Left cardiac atrium (tissue), 4 donors: ENCODE measurements around the gene RBM47. TPM values are rescaled to one million over a fixed set of nuclear protein-coding genes. Genes with fewer than 3 reads are reported as not detected.
A peak's percentile ranks its signal among the peaks of the same experiment; 100 is the strongest.
"Not testable (repeated sequence)": the region's sequence is repeated elsewhere in the genome, so short reads cannot be mapped to it uniquely, and the experiment has no call there.

ENCODE experiments used
- ATAC-seq, 2 donors: fragments of 200-7000 bp; cut with Tn5 transposase; one replicate each; pipeline ENCODE4 v1.9.1; 2020; ENCODE audit warnings: mild to moderate bottlenecking in 2 of 2, moderate library complexity in 2 of 2
- DNase-seq: peaks from one replicate; pipeline ENCODE4 v3.0.0-alpha.2; 2020
- intact Hi-C, 2 donors: fragments of 100-400 bp; cut with DNase I; formaldehyde crosslinking; loops; one replicate each; pipeline versions ENCODE4 v1.14.1 to v1.15.1; 2022 to 2023
- total RNA-seq, 2 donors: library from RNA; stranded (reverse); fragmentation: NEBNext Ultra II Directional; extraction: Animal tissue kit (Norgen Biotek cat#: 25700); gene quantifications; one replicate each; pipeline ENCODE4 v1.2.1, GENCODE V29; 2021
- donor health status: DM: no; HTN: yes; CAD: no.
- donor health status: DM: no; HTN: yes; CAD: no; lungs with severe emphysema.
- donor health status: DM: yes; HTN: yes; CAD: no.
- donor health status: Dilated cardiomyopathy.

RBM47 gene
- total RNA-seq, 2 donors from 2014 or later, result 9.6 to 10.8 TPM

DNA sequence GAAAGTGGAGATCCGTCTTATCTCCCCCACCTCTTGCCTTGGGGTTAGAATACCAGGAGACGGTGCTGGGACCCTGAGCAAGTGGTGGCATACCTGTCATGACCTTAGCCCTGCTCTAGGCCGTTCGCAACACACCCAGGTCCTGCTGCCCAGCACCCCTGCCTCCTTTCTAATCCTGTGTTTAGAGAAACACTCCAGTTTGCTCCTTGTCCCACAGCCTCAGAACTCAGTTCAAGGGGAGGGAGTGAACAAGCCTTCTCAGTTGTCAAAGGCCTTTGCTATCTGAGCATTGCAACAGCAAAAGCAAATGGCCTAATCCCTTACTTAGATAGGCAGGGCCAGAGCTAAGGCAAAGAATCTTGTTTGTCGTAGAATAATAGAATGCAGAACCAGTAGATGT, 226.6 kb downstream of the RBM47 start:
- DNase-seq, result no peak
- intact Hi-C loops, result no loop called here
- no peak for ATAC-seq

DNA sequence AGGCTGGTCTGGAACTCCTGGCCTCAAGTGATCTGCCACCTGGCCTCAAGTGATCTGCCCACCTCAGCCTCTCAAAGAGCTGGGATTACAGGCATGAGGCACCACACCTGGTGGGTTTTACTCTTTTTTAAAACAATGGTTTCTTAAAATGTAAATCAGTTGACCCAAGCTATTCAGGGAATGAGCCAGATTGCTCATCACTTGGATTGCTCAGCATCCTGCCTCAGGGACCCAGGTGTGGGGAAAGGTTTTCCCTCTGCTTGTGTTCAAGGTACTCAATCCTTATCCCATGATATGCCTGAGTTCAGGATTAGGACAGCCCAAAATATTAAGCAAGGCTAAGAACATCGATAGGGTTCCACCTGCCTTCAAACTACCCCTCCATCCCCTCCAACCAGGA, 227.1 kb downstream of the RBM47 start:
- intact Hi-C loops, result no loop called here
- ATAC-seq, result no peak
- DNase-seq, result no peak

DNA sequence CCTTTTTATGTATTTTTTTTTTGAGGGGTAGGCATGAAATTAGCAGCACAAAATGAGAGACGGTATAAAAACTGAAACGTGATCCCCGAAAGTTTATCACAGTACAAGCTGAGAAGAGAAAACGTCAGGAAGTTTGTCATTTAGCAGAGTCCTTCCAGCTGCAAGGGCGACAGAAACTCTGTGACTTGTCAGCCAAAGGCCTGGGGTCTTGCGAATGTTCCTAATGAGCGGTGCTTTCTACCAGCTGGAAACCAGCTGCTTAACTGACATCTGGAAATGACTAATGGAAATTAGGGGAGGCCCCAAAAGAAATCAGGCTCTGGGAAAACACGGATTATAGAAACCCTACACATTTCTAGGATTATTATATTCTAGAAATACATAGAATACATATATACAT, 228.0 kb downstream of the RBM47 start:
- DNase-seq, result no peak
- intact Hi-C loops, result no loop called here
- ATAC-seq, result no peak

DNA sequence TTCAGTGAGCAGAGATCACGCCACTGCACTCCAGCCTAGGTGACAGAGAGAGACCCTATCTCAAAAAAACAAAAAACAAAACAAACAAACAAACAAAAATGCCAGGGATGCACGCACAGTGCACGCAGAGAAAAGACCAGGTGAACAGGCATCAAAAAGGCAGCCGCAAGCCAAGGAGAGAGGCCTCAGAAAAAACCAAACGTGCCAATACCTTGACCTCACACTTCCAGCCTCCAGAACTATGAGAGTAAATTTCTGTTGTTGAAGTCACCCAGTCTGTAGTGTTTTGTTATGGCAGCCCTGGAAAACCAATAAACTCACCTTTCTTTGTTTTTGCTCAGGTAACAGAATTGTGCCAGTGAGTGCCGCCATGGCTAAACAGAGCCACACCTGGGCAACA, 228.6 kb downstream of the RBM47 start:
- DNase-seq, result no peak
- ATAC-seq, result no peak
- intact Hi-C loops, result no loop called here

DNA sequence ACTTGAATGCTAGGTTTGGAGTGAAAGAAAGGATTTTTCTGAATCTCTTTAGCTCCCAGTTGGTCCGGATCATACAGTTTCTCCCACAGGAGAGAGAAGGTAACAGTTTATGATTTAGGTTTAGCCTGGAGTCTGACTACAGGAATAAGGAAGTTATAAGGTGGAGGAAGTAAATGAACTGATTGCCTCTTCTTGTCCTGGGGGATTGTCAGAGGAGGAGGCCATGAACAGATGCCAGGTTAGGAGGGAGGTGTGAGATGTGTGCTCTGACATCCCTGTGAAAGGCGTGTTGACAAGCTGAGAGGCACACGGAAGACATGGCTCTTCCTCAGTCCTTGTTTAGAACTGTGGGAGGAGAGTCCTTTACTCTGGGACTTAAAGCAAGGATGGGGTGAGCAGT, 230.1 kb downstream of the RBM47 start:
- ATAC-seq (no peak), DNase-seq (no peak)
- intact Hi-C loops, result no loop called here

DNA sequence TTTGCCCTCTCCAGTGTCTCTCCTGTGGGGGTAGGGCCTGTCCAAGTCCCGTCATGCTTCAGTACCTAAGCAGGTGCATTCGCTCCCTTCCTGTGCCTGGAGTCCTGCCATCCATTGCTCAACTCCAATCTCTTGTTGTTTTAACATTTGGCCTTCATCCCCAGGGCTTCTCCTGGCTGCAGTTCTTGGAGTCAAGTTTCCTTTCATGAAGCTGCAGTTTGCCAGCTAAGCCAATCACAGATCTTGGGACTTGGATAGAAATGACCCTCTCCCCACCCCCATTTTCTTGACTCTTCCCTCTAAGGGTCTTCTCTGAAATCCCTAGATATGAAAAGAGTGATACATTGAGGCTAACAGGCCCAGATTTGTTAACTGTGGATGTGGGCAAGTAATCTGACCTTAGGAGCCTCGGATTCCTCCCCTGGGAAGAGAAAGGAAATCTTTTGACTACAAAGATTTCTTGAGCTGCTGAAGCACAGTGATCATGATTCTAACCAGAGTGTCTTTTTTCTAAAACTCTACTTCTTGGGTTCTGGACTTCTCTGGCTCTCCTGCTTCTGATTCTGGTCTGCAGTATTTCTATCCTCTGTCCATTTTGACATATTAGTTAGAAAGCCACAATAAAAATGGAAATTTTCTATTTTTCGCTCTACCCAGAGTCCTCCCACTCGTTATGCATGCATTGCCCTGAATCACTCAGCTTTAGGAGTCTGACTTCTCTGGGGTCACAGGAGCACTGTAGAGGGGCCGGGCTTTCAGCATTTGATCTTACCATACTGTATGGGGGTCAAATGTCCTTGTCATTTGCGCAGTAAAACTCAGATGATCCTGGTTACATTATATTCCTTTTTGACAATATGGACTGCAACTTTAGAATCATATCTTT, 233.5 kb downstream of the RBM47 start:
- DNase-seq (peak; percentile 45), ATAC-seq (peak; percentile 72 to 87)
- intact Hi-C loops, result no loop called here

DNA sequence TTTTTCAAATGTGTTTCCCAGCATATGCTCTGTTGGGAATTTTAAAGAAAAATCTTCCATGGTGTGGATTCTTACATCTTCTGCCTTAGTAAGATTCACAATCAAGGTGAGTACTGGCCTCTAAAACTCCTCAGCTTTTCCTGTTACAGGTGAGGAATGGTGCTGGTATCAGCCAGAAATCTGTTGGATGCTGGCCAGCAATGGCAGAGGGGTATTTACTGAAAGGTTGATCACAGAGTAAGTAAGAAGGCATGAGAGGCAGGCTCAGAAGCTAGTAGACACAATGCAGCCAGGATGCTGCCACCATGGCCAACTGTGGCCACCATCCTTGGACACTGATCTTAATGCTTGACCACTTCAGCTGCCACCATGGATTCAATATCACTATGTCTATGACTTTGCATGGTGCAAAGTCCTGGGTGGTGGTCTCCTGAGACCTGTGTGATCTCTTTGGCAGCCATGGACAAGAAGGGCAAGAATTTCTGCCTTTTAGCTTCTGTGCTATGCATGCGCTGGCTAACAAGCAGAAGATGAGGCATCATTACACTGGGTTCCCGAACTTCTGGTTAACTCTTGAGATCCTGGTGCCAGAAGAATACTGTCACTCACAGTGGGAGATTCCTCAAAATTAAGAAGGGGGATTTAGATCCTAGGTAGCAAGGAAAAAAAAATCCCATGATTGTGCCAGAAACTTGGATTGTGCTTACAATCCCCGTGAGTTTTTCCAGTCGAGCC, 234.3 kb downstream of the RBM47 start:
- ATAC-seq (no peak), DNase-seq (no peak)
- intact Hi-C loops, result no loop called here

DNA sequence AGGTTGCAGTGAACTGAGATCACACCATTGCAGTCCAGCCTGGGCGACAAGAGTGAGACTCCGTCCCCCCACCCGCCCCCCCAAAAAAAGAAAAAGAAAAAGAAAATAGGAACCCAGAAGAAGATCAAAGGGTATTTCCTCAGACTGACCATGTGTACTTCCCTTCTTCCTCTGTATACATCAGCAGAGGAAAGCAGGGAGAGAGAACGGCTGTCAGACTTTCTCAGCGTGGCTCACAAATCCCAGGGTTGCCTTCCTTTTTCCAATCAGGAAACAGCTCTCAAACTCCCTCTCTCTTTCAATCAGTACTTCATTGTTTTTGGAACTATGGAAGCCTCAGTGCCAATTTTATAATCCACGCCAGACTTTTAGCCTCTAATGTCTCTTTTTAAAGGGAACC, 235.4 kb downstream of the RBM47 start:
- intact Hi-C loops, result no loop called here
- DNase-seq, result no peak
- ATAC-seq, result no peak

DNA sequence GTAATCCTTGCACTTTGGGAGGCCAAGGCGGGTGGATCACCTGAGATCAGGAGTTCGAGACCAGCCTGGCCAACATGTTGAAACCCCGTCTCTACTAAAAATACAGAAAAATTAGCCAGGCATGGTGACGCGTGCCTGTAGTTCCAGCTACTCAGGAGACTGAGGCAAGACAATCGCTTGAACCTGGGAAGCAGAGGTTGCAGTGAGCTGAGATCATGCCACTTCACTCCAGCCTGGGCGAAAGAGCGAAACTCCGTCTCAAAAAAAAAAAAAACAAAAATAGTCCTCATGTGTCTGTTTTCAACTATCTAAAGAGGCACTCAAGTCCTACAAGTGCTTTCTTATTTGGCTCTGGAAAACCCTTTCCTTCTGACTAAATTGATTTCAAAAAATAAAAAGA, 237.4 kb downstream of the RBM47 start:
- DNase-seq, intact Hi-C loops, ATAC-seq: not testable (repeated sequence)

DNA sequence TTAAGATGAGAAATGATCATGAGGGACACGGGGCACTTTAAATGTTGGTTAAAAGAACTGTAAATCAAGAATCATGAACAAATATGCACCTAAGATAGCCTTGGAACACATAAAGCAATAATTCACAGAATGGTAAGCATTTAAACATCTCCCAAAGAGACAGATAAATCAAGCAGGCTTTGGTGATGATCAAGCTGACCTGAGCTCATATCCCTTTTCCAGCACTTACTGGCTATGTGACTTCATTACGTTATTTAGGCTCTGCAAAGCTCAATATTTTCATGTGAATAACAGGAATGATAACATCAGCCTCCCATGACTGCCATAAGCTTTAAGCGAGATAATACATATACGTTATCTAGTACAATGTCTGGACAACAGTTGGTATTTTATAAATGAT, 239.7 kb downstream of the RBM47 start:
- ATAC-seq (no peak), DNase-seq (no peak)
- intact Hi-C loops, result no loop called here

DNA sequence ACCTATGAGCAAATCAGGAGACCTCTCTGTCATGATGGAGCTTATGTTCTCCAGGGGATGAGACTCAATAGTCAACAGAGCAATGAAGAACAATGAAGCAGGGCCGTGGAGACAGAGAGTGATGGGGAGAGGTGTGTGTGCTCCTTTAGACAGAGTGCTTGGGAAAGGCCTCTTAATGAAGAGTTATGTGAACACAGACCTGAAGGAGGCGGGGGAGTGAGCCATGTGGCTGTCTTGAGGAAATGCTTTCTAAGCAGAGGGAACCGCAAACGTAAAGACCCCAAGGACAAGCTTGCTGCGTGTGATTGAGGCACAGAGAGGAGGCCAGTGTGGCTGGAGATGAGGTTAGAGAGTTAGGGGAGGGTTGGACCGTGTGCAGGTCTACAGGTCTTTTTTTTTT, 241.4 kb downstream of the RBM47 start:
- DNase-seq, result no peak
- intact Hi-C loops, result no loop called here

DNA sequence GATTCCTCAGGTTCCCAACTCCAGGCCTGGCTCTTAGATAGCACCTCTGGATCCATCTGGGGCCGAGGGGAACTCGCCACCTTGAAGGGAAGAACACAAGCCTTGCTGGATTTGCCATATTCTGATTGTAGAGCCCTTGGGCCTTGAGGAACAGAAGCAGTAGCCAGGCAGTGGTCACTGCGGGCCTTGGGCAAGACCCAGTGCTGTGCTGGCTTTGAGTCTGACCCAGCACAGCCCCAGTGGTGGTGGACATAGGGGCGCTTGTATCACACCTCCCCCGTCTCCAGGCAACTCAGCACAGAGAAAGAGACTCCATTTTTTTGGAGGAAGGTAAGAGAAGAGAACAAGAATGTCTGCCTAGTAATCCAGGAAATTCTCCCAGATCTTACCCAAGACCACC, 249.0 kb downstream of the RBM47 start:
- DNase-seq (no peak), ATAC-seq (no peak)
- intact Hi-C loops, result no loop called here

More for the DNA sequence above, 241.4 kb downstream of the RBM47 start:
- ATAC-seq, result no peak

DNA sequence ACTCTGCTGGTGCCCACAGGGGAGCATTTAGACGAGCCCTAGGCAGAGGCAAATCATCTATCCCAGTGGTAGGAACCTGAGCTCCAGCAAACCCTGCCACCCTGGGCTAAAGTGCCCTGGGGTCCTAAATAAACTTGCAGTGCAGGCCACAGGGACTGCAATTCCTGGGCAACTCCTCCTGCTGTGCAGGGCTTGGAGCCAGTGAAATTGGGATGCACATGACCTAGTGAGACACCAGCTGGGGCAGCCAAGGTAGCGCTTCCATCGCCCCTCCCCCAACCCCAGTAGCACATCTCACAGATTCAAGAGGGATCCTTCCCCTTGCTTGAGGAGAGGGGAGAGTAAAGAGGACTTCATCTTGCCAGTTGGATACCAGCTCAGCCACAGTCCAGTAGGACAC, 250.4 kb downstream of the RBM47 start:
- DNase-seq (no peak), ATAC-seq (no peak)
- intact Hi-C loops, result no loop called here

DNA sequence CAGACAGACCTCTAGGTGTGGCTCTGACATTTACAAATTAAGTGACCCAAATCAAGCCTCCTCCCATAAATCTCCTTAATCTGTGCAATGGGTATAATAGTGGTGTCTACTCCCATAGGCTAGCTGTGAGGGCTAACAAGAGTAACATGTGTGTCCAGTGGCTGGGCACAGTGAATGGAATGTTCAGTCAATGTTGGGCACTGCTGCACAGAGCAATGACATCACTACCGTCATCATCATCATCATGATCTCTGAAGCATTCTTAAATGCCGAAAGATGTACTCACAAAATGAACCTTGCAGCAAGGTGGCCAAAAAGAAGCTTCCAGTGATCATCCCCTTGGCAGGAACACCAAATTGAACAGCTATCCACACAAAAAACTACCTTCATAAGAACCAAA, 251.0 kb downstream of the RBM47 start:
- intact Hi-C loops, result no loop called here
- ATAC-seq, result no peak
- DNase-seq, result no peak

DNA sequence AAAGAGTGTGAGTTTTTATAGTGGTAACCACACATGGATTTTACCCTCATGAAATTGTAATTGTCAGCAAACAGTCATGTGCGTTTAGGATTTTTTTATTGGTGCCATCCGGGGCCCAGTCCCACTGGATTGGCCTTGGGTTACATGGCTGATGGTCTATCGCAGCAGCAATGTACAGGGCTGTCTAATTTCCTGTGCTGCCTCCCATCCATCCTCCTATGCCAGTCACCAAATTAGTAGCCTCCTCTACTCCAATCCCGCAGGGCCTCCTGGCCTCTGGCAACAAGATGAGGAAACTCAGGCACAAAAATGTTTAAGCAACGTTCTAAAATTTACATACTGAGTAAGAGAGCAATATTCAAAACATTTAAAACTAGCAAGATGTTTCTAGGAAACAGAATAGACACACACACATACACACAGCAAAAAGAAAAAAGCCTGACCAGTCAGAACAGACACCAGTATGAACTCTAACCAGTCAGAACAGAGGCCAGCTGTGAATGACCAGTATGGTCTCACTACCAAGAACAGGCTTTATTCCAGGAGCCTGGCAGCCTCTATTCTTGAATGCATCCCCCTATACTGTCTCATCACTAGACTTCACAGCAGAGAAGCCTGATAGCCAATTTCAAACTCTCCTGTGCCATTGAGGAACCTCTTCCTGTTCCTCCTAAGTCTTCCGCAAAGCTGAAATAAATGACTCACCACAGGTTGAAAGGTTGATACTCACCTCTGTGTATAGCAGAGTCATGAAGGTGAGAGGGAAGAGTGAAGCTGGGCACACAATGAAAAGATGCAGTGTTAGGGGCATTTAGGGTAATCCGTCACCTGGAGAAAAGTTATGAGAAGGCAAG, 251.9 kb downstream of the RBM47 start:
- intact Hi-C loops, result no loop called here
- DNase-seq, result no peak
- ATAC-seq, result no peak

DNA sequence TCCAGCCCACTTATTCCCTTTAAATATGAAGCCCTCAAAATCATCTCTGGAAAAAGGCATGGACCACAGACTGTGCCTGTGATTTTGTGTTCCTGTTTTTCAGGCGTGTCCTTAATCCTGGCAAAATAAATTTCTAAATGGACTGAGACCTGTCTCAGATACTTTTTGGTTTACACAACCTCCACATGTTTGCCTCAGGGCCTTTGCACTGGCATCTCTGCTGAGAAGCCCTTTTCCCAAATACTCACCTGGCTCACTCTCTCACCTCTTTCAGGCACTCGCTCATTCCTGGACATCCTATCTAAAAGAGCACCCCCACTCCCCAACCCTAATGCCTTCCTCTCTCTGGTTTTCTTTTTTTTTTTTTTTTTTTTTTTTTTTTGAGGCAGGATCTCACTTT, 254.0 kb downstream of the RBM47 start:
- ATAC-seq (no peak), DNase-seq (no peak)
- intact Hi-C loops, result no loop called here

DNA sequence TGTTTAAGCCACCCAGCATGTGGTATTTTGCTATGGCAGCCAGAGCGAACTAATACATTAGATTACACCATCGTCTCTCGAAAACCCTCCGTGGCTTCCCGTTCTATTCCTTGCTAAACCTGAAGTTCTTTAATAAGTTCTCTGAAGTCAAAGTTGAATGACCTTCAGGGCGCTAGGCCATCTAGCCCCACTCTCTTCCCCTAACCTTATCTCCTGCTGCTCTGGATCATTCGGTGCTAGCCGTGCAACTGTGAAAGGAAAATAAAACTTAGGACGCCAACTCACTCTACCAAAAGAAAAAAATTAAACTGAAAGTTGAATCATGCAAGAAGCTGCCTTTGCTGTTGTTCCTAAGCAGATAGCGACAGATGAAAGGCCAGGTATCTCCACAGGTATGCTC, 254.6 kb downstream of the RBM47 start:
- DNase-seq (no peak), ATAC-seq (no peak)
- intact Hi-C loops, result no loop called here

DNA sequence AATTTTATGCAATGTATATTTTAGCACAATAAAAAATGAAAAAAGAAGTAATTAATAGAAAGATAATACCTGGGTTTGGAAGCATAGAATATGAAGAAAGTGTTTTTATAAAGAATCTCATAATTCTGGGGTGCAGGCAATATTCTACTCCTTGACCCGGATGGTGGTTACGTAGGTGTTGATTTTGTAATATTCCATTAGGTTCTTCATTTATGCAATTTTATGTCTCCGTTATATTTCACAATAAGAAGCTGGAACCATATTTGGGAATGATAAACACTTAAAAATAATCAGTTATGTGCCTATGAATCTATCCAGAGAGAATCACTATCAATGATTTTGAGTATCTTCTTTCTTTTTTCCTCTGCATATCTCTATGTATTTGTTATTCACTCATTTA, 256.0 kb downstream of the RBM47 start:
- intact Hi-C loops, result no loop called here
- ATAC-seq, result no peak

More for the DNA sequence above, 256.0 kb downstream of the RBM47 start:
- no peak for DNase-seq
